Suppressor macrophage treated with lipopolysaccharide for 1 hour (primary cell): Measurements from ENCODE around the gene CHIC1.
"Not testable (repeated sequence)": the region's sequence is repeated elsewhere in the genome, so short reads cannot be mapped to it uniquely, and the experiment has no call there.

Source experiments
- DNase-seq, 3 donors: peaks; one replicate each; pipeline ENCODE4 v3.0.0-alpha.2; 2020 to 2022

The CHIC1 gene

GRCh38 chrX:73562984-73563737 lies at the start of gene CHIC1:
TSS of gene CHIC1 (plus strand) at chrX:73563197. CDS start at chrX:73563285, 88 bp downstream.
- DNase-seq, result peak; percentile 18 to 32 (median 29)

DNA sequence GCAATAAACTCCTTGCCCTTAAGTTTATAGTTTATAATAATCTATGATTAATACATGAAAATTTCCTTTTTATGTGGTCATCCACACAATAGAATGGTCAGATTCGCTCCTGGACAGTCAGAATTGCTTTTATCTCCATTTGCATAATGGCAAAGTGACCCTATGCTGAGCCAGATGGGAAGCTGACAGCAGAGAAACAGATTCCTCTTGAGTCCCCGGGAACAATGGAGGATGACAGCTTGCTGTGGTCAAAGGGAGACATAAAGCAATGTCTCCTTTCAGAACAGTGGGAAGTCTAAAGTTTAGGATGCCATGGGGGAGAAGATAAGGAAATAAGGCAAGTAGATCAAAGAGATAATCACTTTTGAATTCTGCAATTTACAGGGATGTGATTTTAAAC lies 40.2 kb upstream of the CHIC1 start:
- not testable (repeated sequence) for DNase-seq

DNA sequence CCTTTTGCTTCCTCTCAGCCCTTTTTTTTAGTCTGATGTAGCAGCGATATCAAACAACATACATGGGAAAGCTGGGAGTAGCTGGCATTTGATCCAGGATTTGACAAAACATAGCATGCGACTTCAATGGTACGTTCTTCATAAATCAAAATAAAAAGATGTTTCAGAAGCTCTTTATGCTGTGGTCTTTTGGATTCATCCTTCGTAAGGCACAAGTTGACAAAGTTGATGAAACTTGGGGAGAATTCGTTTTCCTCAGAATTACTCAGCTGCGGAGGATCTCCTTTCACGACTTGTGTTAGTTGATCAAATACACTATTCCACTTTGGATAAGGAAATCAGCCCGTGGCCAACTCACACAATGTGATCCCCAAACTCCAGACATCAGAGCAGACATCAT lies 38.1 kb upstream of the CHIC1 start:
- no peak for DNase-seq

- DNase-seq, result no peak
These were observed 36.9 kb upstream of the CHIC1 start for GRCh38 chrX:73525928-73526690.

- DNase-seq, result not testable (repeated sequence)
These were observed 31.3 kb upstream of the CHIC1 start for GRCh38 chrX:73531655-73532054.

- no peak for DNase-seq
These were observed 6.8 kb upstream of the CHIC1 start for GRCh38 chrX:73556159-73556558.

- no peak for DNase-seq
These were observed 1.2 kb upstream of the CHIC1 start for GRCh38 chrX:73561801-73562200.

GRCh38 chrX:73562458-73562857 lies 539 bp upstream of the CHIC1 start:
- DNase-seq, result peak in 1 of 3 donors; percentile 1

DNA sequence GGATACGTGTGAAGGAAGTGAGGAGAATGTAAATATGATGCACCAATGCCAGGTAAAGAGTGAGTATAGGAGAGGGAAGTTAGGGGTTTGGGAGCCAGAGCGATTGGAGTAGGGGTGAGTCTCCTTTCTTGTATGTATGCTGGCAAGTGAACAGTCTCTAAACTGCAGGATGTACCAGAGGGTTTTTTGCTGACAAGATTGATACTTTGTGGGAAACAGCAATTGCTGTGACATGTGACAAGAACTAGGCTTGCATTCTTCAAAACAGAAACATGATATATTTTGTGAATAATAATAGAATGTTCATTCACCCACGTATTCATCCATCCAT lies 706 bp downstream of the CHIC1 start:
- no peak for DNase-seq

DNA sequence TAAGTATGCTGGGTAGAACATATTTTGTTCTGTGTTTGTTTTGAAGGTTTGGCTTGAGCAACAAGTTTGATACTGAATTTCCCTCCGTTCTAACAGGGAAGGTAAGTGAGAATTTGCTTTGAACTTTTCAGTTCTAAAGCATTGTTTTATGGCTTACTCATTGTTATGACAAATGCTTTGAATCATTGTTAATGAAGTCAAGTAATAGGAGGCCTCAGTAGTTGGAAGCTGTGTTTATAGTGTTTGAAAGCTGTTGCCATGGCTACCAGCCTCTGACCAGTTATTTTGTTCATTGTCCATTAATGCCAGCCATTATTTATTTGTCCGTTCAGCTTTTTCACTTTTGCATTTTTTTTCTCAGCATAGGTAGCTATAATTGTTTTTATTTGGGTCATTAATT lies 14.4 kb downstream of the CHIC1 start:
- no peak for DNase-seq

GRCh38 chrX:73581002-73581628 lies 18.1 kb downstream of the CHIC1 start:
- DNase-seq, result no peak

GRCh38 chrX:73597758-73598157 lies 34.8 kb downstream of the CHIC1 start:
- not testable (repeated sequence) for DNase-seq

- no peak for DNase-seq
These were observed 52.0 kb downstream of the CHIC1 start for GRCh38 chrX:73615022-73615421.

GRCh38 chrX:73641669-73642068 lies 78.7 kb downstream of the CHIC1 start:
- not testable (repeated sequence) for DNase-seq

- no peak for DNase-seq
These were observed 84.2 kb downstream of the CHIC1 start for GRCh38 chrX:73647212-73647611.

DNA sequence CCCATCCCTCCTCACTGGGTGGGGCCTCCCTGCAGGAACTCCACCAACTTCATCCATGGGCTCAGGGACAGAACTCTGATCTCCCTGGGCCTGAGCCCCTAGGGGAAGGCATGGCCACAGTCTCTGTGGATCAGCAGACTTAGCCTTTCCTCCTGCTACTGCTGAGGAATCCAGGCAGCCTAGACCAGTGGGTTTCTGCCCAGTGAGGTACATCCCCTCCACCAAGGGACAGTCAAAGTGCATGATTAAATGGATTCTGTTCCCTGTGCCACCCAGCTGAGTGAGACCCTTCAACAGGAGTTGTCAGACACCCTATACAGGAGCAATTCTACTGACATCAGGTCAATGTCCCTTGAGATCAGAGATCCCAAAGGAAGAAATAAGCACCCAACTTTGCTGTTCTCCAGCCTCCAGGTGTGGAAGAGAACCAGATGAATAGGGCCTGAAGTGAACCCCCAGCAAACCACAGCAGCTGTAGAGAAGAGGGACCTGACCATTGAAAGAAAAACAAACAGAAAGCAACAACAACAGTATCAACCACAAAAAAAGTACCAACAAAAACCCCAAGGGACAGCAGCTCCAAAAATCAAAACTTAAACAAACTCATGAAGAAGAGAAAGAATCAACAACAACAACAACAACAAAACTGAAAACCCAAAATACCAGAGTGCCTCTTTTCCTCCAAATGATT lies 84.8 kb downstream of the CHIC1 start:
- no peak for DNase-seq

DNA sequence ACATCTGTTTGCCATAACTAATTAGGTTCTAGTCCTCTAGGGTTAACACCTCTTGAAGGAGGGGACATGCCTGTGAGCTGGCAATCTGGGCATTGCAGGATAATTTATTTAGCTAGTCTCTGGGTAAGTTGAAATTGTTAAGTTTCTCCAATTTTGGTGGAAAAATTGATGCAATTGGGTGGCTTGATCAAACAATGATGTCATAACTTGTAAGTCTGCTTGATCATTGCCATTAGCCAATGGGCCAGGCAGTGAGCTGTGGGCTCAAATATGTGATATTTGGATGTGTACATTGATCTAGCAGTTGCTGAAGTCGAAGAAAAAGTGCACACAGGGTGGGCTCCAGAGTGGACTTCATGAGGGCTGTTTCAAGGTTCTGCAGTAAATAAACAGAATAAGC lies 98.3 kb downstream of the CHIC1 start:
- DNase-seq, result not testable (repeated sequence)

DNA sequence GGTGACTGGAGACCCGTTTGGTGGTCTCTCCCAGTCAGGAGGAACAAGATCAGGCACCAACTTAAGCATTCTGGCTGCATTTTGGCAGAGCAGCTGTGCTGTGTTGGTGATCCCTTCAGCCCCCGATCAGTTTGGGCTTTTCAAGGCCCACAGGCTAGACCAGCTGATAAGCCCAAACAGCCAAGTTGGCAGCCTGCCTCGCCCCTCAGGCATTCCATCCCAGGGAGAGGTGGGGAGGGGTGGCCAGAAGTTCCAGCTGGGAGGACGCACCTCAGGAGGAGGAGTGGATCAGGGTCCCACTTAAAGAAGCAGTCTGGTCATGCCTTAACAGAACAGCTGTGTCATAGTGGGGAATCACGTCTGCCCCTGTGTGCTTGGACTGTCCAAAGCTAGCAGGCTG lies 105.8 kb downstream of the CHIC1 start:
- no peak for DNase-seq

DNA sequence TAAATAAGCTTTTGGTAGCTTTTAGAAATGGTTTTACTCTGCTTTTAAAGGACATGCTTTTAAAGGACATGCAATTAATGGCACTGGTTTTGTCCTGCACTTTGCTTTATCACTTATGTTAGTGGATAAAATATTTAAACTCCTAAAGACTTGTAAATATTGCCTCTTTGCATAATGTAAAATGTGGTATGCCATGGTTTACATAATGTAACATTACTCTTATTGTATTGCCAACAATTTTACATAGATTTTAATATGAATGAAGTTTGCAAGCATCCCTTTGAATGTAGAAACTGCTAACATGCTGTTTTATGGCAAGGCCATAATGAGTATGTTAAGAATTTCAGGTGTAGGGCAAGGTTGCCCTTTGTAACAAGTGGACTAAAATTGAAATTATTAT lies 118.4 kb downstream of the CHIC1 start:
- no peak for DNase-seq

DNA sequence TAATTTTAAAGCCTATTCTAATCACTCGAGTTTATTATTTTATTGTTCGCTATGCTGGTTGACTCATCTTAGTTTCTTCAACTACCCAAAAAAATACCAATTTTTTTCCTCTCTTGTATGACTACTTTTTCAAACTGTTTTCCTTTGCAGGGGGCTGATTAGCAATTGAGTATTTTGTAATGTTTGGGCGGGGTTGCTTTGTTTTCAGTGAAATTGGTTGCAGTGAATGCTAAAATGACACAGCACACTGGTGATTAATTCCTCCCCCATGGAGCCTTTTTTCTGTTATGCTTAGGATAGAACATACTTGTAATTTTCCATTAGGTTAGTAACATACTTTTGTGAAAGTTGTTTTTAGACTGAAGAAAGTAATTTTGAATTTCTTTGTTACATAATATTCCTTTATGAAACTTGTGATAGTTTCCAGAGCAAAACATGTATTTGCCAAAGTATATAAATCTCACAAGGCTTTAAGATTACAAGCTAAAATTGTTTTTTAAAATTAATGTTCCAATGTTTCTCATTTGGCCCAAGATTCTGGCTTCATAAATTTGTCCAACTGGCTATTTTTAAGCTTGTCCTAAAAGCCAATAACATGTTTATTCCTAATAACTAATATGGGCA lies 120.4 kb downstream of the CHIC1 start:
- DNase-seq, result no peak

GRCh38 chrX:73707014-73707413 lies 144.0 kb downstream of the CHIC1 start:
- DNase-seq, result not testable (repeated sequence)

DNA sequence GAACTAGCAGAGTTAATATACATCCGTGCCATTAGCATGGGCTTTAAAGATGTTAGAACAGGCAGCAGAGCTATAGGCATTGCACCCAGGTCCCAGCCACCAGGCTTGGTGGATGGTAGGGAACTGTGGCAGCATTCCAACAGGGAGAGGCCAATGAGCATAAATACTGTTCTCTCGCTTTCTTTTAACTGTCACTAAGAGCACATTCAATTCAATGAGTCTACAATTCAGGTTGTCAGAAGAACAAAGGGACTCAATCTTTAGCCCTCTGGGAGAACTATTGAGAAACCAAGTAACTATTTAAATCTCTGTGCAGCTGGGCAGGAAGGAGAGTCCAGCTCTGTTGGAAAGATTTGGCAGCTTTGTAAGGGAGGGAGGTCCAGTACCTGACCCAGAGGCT lies 165.6 kb downstream of the CHIC1 start:
- no peak for DNase-seq
